Stimulated activated CD8-positive, alpha-beta memory T cell treated with anti-CD3 and anti-CD28 coated beads, Interleukin-15, amount 100 ng/mL, for 1 hour (primary cell): Measurements from ENCODE around the gene SRGAP2B.
"Not testable (repeated sequence)": the region's sequence is repeated elsewhere in the genome, so short reads cannot be mapped to it uniquely, and the experiment has no call there.

Experiments used
- DNase-seq: peaks from one replicate; pipeline ENCODE4 v3.0.0-alpha.2; 2020; ENCODE audit warnings: low read depth

Gene SRGAP2B

DNA sequence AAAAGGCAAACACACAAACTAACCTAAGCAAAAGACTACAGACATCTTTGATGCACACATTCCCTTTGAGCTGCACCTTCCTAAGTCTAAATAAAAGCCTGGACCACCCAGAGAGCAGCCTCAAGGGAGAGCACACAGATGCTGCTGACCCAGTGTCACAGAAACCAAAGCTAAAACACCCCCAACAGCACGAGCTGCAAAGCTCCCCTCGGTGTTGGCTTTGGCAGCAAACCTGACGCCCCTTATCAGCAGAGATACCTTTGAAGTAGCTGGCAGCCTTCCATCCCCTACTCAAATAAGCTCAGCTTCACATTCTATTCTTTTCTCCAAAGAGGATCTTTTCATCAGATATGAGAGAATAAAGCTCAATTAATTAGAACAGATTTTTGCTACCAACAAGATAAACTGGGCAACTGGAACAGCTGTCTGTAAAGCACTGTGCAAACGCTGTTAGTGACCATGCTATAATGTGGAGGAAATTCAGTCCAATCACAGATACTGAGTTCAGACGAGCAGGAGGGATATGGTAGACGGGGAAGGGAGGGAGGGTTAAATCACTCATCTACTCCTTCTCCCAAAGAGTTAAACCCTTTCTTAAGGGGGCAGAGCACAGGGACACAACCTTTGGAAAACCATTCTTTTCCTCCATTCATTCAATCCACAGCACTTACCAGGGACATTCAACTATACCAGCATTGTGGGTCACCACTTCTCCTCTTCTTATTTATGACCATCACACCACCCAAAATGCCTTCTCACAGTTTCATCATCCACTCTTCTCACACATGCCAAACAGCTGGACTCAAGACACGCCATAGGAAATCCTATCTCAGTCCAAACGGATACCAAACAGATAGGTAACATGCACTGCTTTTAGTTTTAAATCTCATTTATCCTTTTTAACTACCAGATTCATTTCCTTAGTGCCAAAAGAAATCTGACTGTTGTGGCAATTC lies 148.3 kb downstream of the SRGAP2B start:
- not testable (repeated sequence) for DNase-seq

- DNase-seq: not testable (repeated sequence)
Measured at GRCh38 chr1:144941710-144942109, 153.4 kb downstream of the SRGAP2B start.

DNA sequence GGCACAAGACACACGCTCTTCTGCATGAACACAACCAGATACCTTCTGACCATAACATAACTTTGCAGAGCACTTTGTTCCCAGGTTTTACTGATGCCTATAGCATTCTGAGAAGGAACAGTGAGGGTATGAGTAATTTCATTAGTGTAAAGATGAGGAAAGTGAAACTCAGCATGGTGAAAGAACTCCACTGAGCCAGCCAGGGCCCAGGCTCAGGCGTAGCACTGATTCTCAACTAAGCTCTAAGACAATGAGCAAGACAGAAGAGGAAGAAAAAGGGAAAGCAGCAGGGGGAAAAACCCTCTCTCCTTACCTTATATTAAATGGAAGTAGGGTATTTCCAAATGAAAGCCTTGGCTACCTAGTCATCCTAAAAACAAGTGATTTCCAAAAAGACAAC lies 155.1 kb downstream of the SRGAP2B start:
- not testable (repeated sequence) for DNase-seq

DNA sequence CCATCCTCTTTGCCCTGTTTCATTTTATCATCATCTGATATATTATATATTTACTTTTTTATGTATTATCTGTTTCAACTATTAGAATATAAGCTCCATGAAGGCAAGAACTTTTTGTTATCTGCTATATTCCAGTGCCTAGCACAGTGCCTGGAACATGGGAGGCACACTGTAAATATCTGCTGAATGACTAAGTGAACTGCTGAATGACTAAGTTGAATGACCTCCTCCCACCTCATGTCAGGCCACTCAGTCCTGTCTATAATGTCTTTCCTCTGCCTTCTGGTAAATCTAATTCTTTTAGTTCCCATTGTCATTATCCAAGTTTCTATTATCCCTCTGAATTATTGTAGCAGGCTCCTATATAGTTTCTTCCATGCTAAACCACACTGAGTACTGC lies 156.5 kb downstream of the SRGAP2B start:
- not testable (repeated sequence) for DNase-seq

GRCh38 chr1:144936186-144936732 lies 158.9 kb downstream of the SRGAP2B start:
- not testable (repeated sequence) for DNase-seq

DNA sequence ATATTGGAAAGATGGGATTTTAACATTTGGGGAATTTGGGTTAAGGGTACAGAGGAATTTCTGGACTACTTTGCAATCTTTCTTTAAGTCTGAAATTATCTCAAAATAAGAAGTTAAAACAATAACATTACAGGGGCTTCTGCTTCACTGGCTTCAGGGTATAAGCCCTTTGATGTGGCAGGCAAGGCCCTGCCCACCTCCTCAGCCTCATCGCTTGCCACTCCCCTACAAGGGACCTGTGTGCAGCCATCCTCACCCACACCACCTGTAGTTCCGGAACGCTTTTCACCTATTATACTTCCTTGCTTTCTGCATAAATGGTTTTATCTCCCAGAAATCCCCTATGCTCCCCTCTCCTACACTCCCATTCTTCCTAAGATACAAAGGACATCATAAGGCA lies 159.8 kb downstream of the SRGAP2B start:
- not testable (repeated sequence) for DNase-seq

- DNase-seq: not testable (repeated sequence)
Measured at GRCh38 chr1:144933014-144933413, 162.1 kb downstream of the SRGAP2B start.

DNA sequence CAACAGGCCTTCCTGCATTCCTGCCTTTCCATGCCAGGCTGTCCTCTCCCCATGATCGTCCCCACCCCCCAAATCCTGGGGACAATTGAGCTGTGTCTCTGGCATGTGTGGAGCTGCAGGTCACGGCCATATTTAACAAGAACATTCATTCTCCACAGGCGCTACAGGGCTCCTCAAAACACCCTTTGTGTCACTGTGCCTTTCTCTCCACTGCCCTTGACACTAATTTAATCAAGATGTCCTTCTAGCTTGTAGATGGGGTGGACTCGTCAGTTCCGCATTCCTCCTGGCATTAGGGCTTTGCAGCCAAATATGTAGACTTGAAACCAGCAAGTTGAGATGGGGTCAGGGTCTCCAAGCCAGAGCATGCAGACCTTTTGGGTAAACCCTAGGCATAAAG lies 163.0 kb downstream of the SRGAP2B start:
- not testable (repeated sequence) for DNase-seq

DNA sequence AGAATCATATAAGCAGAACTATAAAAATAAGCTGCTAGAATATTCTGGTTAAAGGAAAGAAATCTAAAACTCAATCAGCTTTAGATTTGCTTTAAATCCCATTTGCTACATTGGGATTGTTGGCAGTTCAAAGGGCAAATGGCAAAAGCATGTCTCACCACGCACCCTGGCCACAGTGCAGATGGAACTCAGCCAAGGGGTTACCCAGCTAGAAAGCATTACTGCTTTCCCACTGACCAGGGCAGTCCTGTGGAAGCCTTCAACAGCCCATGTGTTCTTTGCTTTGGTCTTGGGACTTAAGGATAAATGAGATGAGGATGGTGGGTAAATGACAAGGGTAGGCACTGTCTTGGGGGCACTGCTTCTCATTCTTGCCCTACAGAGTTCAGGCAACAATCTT lies 163.6 kb downstream of the SRGAP2B start:
- not testable (repeated sequence) for DNase-seq

GRCh38 chr1:144930085-144930777 lies 164.9 kb downstream of the SRGAP2B start:
- not testable (repeated sequence) for DNase-seq

DNA sequence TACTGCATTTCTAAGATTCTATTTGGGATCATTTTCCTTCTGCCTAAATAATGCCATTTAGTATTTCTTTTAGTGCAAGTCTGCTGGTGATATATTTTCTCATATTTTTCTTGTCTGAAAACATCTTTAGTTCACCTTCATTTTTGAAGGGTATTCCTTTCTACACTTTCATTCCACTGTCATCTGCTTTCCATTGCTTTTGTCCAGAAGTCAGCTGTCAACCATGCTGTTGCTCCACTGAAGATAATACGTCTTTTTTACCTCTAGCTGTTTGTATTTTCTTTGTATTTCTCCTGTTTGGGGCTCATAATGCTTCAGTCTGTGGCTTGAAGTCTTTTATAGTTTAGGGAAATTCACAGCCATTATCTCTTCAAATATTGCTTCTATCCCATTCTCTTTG lies 167.8 kb downstream of the SRGAP2B start:
- not testable (repeated sequence) for DNase-seq

DNA sequence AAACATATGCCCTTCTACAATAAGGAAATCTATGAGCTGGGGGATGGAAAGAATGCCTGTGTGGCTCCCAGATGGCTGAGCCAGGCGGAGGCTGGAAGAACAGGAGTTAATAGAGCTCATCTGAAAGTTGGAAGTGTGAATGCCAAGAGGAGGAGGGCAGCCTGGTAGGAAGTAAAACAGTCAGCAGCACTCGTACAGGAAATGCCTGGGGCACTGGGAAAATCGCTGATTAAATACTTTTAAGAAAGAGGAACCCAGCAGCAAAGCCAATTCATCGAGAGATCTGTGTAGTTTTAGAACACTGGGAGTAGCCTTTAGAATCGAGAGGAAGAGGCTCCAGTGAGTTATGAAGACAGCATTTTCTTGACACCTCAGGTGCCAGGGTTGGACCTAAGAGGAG lies 171.5 kb downstream of the SRGAP2B start:
- DNase-seq: not testable (repeated sequence)

DNA sequence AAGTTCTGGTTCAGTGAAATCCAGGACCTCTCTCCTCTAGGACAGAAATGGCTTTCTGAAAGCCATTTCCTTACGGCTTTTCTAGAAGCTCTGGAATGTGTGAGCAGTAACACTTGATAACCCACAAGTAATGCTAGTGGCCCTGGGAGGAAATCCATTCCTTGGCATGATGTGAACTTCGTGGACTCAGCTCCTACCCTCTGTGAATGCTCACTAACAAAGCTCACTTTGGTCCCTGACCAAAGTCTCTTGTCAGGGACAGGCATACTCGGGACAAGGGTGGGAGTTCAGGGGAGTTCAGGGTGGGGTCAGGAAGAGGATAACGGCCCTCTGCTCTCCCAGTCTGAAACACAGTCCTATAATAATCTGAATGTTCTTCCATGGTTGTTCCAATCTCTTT lies 172.3 kb downstream of the SRGAP2B start:
- DNase-seq: not testable (repeated sequence)

DNA sequence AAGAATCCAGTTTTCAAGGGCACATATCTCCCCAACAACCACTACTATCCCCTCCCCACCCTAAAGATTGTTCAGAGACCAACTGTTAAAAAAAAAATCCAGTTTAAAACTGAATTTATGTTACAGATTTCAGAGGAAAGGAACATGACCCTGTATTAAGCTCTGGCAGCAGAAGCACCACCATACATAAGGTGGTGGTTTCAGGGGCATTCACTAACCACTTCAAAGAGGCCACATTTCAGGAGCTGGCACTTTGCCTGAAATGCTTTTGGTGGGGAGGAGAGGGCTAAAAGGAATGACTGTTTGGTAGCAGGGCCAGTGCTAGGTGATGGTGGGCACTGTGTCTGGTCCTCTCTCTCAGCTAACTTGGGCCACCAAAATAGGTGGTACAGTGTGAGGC lies 176.0 kb downstream of the SRGAP2B start:
- DNase-seq: not testable (repeated sequence)

DNA sequence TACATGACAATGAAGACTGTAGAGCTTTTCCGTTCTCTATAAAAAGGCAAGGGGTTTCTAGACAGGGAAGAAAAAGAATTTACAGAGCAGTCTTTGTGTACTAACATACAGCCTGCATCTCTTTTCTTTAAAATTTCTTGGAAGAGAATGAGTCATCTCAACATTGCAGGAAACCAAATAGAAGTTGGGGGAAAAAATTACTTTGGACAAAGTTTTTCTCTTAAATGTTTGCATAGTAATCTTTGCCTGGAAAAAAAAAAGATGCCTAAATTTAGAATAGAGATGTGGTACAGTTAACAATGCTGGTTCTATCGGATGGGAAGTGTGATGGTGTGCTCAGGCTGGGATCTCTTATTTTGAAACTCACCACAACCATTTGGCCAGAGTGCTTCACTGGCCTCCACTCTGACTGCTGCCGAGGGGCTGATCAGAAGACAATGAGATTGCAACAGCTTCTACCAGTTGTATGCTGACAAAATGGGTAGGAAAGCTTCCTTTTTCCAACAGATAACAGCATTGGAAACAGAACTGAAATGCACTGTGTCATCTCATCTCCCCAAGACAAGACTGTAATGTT lies 177.0 kb downstream of the SRGAP2B start:
- DNase-seq: not testable (repeated sequence)

DNA sequence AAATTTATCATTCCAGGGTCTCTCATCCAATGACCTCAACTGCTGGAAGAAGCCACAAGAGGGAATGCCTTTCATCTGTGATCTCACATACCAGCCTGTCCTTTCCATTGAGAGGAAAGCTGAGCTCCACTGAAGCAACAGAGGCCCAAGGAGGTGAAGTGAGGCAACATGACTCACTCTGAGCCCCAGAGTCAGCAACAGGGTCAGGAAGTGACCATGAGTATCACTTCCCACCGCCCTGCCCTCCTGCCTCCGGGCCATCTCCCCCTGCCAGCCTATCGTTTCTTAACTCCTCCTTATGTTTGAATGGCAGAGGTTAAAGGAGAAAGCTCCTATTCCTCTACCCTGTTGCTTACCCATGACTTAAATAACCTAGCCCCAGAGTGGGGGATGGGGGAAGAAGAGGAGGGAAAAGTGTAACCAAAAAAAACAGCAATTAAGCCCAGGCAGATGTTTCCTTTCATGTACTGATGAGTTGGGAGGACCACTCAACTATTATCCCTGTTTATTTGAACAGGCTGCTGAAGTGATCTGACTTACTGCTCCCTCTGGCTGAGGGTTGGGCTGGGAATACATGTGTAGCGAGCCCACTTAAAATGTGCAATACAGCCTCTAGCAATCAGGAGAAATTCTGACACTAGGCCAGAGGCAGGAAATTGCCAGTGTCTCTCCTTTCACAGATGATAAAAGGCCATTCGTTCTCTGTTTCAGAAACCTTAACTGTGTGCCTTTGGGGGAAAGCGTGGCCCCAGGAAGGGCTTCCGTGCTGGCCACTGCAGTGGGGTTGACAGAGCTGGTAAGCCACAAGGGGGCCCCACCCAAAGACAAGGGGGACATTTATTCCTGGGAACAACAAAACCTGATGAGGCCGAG lies 177.7 kb downstream of the SRGAP2B start:
- not testable (repeated sequence) for DNase-seq

- DNase-seq: not testable (repeated sequence)
Measured at GRCh38 chr1:144913977-144914734, 181.0 kb downstream of the SRGAP2B start.

GRCh38 chr1:144913458-144913857 lies 181.7 kb downstream of the SRGAP2B start:
- not testable (repeated sequence) for DNase-seq

- not testable (repeated sequence) for DNase-seq
Measured at GRCh38 chr1:144910729-144911128, 184.4 kb downstream of the SRGAP2B start.

DNA sequence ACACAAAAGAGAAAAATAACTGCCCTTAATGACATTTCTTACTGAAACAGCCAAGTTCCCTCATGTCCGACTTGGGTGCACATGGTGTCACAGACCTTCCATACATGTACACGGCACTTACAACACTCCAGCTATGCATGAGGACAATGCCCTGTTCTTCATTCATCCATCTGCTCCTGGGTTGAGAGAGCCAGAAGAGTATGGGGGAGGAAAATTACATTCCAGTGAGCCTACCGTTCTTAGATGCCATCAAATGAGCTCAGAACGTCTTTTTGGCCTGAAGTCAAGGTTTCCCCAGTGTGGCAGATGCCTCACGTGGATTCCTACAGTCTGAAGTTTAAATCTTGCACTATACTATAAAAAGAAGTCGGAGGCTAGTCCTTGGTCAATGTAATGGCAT lies 194.3 kb downstream of the SRGAP2B start:
- DNase-seq: not testable (repeated sequence)
